ENCODE measurements around the gene ACOT8. TPM values are rescaled to one million over a fixed set of nuclear protein-coding genes. Genes with fewer than 3 reads are reported as not detected.
A peak's percentile ranks its signal among the peaks of the same experiment; 100 is the strongest.

Gene ACOT8
- total RNA-seq, 2 experiments from 2014 or later, result 18.5 to 21.2 TPM

- Mint-ChIP-seq H3K27me3 (peaks cover 27% of the 10 kb centered on the region), H3K4me1 (ENCODE audit: low read depth) (peaks cover 12% of the 10 kb centered on the region), H3K36me3 (ENCODE audit: low read depth) (no peaks in the 10 kb centered on the region), H3K4me3 (peak overlapping the region; percentile 47), H3K9me3 (no peaks in the 10 kb centered on the region), H3K27ac (peak overlapping the region; percentile 62)
- intact Hi-C loops (cut with micrococcal nuclease), result loop anchor here (10.0 kb wide), 1 partner anchor 111 kb away; the partner anchor contains the start of gene PCIF1
- TF ChIP-seq, protein P1, sequence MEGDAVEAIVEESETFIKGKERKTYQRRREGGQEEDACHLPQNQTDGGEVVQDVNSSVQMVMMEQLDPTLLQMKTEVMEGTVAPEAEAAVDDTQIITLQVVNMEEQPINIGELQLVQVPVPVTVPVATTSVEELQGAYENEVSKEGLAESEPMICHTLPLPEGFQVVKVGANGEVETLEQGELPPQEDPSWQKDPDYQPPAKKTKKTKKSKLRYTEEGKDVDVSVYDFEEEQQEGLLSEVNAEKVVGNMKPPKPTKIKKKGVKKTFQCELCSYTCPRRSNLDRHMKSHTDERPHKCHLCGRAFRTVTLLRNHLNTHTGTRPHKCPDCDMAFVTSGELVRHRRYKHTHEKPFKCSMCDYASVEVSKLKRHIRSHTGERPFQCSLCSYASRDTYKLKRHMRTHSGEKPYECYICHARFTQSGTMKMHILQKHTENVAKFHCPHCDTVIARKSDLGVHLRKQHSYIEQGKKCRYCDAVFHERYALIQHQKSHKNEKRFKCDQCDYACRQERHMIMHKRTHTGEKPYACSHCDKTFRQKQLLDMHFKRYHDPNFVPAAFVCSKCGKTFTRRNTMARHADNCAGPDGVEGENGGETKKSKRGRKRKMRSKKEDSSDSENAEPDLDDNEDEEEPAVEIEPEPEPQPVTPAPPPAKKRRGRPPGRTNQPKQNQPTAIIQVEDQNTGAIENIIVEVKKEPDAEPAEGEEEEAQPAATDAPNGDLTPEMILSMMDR (IDR thresholded peaks at IDR 0.05), result peak; percentile 36
- peak; percentile 66 for DNase-seq
- ATAC-seq, result peak; percentile 89
- ChIA-PET POLR2A (interaction anchor here (0.6 to 3.0 kb wide), 10 partner anchors 9 to 148 kb away, joined by 3 to 17 read pairs (median 4); partner anchors contain the start of genes UBE2C and ZNF335), CTCF (interaction anchor here (0.6 to 3.0 kb wide), 26 partner anchors 8 to 163 kb away, joined by 3 to 12 read pairs (median 5); partner anchors contain the start of genes SNX21 and UBE2C)
These were observed 33.0 kb downstream of the ACOT8 start for GRCh38 chr20:45823949-45824835.

DNA sequence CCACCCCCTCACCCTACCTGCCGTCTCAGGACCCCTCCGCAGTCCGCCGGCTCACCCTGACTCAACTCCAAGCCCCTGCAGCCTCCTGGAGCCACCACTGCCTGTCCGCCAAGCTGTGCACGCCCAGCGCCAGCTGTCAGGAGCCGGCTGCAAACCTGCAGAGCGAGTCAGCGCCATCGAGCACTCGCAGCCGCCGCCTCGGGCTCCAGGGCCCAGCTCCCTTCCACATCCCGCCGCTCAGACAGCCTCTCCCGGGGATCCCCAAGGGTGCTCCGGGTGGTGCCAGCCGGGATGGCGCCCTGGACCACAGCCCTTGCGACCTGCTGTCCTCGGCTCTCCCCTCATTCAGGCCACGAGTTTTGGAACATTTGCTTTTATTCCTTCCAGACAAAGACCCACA is 34.3 kb downstream of the ACOT8 start:
- Mint-ChIP-seq H3K36me3 (ENCODE audit: low read depth) (no peaks in the 10 kb centered on the region), H3K4me3 (no peak overlapping the region), H3K9me3 (no peaks in the 10 kb centered on the region), H3K27ac (no peak overlapping the region), H3K27me3 (peaks cover 27% of the 10 kb centered on the region), H3K4me1 (ENCODE audit: low read depth) (peaks cover 12% of the 10 kb centered on the region)
- ChIA-PET POLR2A (interaction anchor here (1.0 to 3.0 kb wide), 3 partner anchors 9 to 114 kb away, joined by 3 to 17 read pairs (median 4); partner anchors contain the start of genes PLTP and UBE2C), CTCF (interaction anchor here (1.1 to 3.0 kb wide), 4 partner anchors 10 to 147 kb away, joined by 3 to 13 read pairs (median 8); partner anchors contain the start of gene UBE2C)
- DNase-seq, result no peak
- TF ChIP-seq, protein P1 (IDR thresholded peaks at IDR 0.05), result no peak
- intact Hi-C loops (cut with micrococcal nuclease), result loop anchor here (10.0 kb wide), 1 partner anchor 112 kb away; the partner anchor contains the start of gene PCIF1
- ATAC-seq, result no peak

DNA sequence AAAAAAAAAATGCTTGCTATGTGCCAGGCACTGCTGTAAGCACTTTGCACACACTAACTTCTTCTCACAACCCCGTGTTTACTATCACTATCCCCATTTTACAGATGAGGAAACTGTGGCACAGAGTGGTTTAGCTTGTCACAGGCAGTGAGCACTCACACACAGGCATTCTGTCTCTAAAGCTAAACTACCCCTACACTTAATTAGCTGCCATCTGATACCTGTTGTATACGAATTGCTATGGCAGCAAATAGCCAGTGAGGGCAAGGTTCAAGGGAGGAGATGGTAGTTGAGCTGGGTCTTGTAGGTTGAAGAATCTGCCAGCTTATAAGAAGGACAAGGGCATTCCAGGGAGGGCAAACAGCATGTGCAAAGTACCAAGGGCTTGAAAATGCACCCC is 35.2 kb downstream of the ACOT8 start:
- Mint-ChIP-seq H3K27ac (no peak overlapping the region), H3K27me3 (peaks cover 27% of the 10 kb centered on the region), H3K4me3 (no peak overlapping the region), H3K4me1 (ENCODE audit: low read depth) (peaks cover 12% of the 10 kb centered on the region), H3K36me3 (ENCODE audit: low read depth) (peaks cover under 1% of the 10 kb centered on the region), H3K9me3 (no peaks in the 10 kb centered on the region)
- POLR2A ChIA-PET, result interaction anchor here (1.0 to 3.0 kb wide), 3 partner anchors 8 to 115 kb away, joined by 3 to 17 read pairs (median 4); partner anchors contain the start of genes PLTP and UBE2C
- CTCF ChIA-PET, result interaction anchor here (1.1 to 2.2 kb wide), 3 partner anchors 10 to 148 kb away, joined by 3 to 13 read pairs (median 9); partner anchors contain the start of gene UBE2C
- DNase-seq (no peak), ATAC-seq (no peak)
- TF ChIP-seq, protein P1 (IDR thresholded peaks at IDR 0.05), result no peak
- intact Hi-C loops (cut with micrococcal nuclease), result loop anchor here (10.0 kb wide), 1 partner anchor 113 kb away; the partner anchor contains the start of gene PCIF1

- Mint-ChIP-seq H3K27ac (no peak overlapping the region), H3K9me3 (no peaks in the 10 kb centered on the region), H3K36me3 (ENCODE audit: low read depth) (peaks cover 13% of the 10 kb centered on the region), H3K27me3 (peaks cover 24% of the 10 kb centered on the region), H3K4me1 (ENCODE audit: low read depth) (peaks cover 12% of the 10 kb centered on the region), H3K4me3 (no peak overlapping the region)
- TF ChIP-seq, protein P1 (IDR thresholded peaks at IDR 0.05), result no peak
- no peak for ATAC-seq
- DNase-seq, result no peak
- ChIA-PET CTCF (interaction anchor here (1.1 to 3.0 kb wide), 2 partner anchors 21 to 37 kb away, joined by 3 to 10 read pairs; no protein-coding TSS in a partner anchor), POLR2A (no interaction called here)
- intact Hi-C loops (cut with micrococcal nuclease), result no loop called here
These were observed 37.7 kb downstream of the ACOT8 start for GRCh38 chr20:45819466-45819865.

Measured in activated CD8-positive, alpha-beta T cell treated with anti-CD3 and anti-CD28 coated beads for 36 hours (primary cell).